WI38 (cell line): ENCODE results near the gene GNG7.
"Not testable (repeated sequence)": the region's sequence is repeated elsewhere in the genome, so short reads cannot be mapped to it uniquely, and the experiment has no call there.

ENCODE experiments used
- H3K4me3 ChIP-seq: 2 replicates; pipeline ENCODE4 v1.5.1; 2011; ENCODE audit warnings: low read depth, mild to moderate bottlenecking, control low read depth, low read length
- TF ChIP-seq, protein P1 (sequence below): IDR thresholded peaks from 2 replicates; pipeline ENCODE4 v1.5.1; 2012; ENCODE audit warnings: low read depth, mild to moderate bottlenecking, control low read depth, low read length

Gene GNG7

GRCh38 chr19:2500156-2500555 lies 202.3 kb downstream of the GNG7 start:
- H3K4me3 ChIP-seq: no peak overlapping the region
- TF ChIP-seq, protein P1, sequence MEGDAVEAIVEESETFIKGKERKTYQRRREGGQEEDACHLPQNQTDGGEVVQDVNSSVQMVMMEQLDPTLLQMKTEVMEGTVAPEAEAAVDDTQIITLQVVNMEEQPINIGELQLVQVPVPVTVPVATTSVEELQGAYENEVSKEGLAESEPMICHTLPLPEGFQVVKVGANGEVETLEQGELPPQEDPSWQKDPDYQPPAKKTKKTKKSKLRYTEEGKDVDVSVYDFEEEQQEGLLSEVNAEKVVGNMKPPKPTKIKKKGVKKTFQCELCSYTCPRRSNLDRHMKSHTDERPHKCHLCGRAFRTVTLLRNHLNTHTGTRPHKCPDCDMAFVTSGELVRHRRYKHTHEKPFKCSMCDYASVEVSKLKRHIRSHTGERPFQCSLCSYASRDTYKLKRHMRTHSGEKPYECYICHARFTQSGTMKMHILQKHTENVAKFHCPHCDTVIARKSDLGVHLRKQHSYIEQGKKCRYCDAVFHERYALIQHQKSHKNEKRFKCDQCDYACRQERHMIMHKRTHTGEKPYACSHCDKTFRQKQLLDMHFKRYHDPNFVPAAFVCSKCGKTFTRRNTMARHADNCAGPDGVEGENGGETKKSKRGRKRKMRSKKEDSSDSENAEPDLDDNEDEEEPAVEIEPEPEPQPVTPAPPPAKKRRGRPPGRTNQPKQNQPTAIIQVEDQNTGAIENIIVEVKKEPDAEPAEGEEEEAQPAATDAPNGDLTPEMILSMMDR: no peak

DNA sequence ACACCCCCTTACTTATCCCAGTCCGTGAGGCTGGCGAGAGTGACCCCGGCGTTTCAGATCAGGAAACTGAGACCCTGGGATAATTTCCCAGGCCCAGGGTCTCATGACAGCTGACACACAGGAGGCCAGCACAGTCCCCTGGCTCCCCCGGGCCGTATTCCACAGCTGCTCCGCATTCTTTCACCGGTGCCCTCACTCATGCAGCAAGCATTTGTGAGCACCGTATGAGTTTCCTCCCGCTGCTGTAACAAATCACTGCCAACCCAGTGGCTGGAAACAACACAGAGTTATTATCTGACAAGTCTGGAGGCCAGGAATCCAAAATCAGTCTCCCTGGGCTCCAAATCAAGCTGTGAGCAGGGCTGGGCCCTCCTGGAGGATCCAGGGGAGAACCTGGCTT lies 205.3 kb downstream of the GNG7 start:
- H3K4me3 ChIP-seq: no peak overlapping the region
- TF ChIP-seq, protein P1: no peak

- H3K4me3 ChIP-seq: peak overlapping the region; percentile 63
These were observed 206.7 kb downstream of the GNG7 start for GRCh38 chr19:2495651-2496316.

GRCh38 chr19:2495130-2495641 lies 207.3 kb downstream of the GNG7 start:
- peak overlapping the region; percentile 63 for H3K4me3 ChIP-seq
- TF ChIP-seq, protein P1: no peak

More at GRCh38 chr19:2495651-2496316, 206.7 kb downstream of the GNG7 start:
- TF ChIP-seq, protein P1: no peak

DNA sequence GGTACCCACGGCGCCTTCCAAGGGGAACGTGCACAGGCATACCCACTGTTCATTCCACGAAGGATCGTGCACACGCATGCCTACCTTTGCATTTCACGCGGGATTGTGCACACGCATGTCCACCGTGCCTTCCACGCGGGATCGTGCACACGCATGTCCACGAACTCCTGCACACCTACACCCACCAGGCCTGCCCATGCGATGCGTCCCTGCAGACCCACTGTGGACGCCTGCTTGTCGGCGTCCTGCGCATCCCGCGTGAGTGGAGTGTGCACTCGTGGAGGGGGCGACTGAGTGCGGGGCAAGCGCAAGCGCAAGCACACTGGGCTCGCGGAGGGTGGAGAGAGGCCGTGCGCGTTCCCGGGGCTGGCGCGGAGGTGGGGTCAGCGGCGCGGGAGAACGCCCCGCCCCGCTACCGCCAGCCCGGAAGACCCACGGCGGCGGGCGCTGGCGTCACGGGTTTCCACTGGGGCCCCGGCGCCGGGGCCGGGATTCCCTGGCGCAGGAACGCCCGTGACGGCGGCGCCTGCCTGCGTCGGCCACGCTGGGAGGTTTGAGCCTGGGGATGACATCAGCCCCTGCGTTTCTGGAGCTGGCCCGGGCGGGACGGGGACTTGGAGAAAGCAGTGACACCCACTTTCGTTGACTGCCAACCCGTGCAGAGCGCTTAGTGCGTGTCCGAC lies 207.9 kb downstream of the GNG7 start:
- TF ChIP-seq, protein P1: no peak
- H3K4me3 ChIP-seq: peak overlapping the region; percentile 63

DNA sequence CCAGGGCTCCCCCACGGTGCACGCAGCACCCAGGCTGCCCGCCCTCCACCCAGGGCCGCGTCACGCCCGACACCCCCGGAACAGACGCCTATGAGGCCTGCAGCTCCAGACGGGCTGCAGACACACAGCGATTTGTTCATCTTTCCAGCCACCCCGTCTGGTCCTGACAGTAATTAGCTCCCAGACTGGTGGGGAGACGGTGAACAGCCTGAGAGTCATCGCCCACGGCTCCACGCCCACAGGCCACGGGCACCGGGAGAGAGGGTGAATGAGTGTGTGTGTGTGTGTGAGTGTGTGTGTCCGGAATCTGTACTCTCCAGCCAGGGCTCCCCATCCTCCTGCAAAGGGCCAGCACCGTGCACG lies 208.4 kb downstream of the GNG7 start:
- TF ChIP-seq, protein P1: no peak
- peak overlapping the region; percentile 63 for H3K4me3 ChIP-seq

- H3K4me3 ChIP-seq: not testable (repeated sequence)
These were observed 209.0 kb downstream of the GNG7 start for GRCh38 chr19:2493448-2493847.
